Vagina (tissue), 2 donors: ENCODE data around the gene POLG2. TPM values are rescaled to one million over a fixed set of nuclear protein-coding genes. Genes with fewer than 3 reads are reported as not detected.

Experiments used
- DNase-seq, 2 donors: peaks; one replicate each; pipeline ENCODE4 v3.0.0-alpha.2; 2017; ENCODE audit errors: extremely low spot score in 2 of 2
- H3K27ac ChIP-seq: fragments of 200-600 bp; sonication (generic); one replicate; pipeline ENCODE4 v1.5.1; 2019
- H3K27me3 ChIP-seq: fragments of 200-600 bp; sonication (generic); one replicate; pipeline ENCODE4 v1.5.1; 2019
- H3K36me3 ChIP-seq, 2 donors: fragments of 200-600 bp; sonication (generic); one replicate each; pipeline ENCODE4 v1.5.1; 2017 to 2019
- H3K4me1 ChIP-seq: fragments of 200-600 bp; sonication (generic); one replicate; pipeline ENCODE4 v1.5.1; 2019
- H3K4me3 ChIP-seq, 2 donors: fragments of 200-600 bp; sonication (generic); 1 replicate in 1 of 2; 2 replicates in 1 of 2; pipeline ENCODE4 v1.5.1; 2016 to 2019
- H3K9me3 ChIP-seq: fragments of 200-600 bp; sonication (generic); one replicate; pipeline ENCODE4 v1.5.1; 2019
- POLR2A ChIP-seq, 2 donors: fragments of 450-650 bp; IDR thresholded peaks; one replicate each; pipeline ENCODE4 v1.6.1; 2017; ENCODE audit warnings: antibody characterized with exemption in 2 of 2, mild to moderate bottlenecking in 2 of 2, moderate library complexity in 2 of 2
- POLR2AphosphoS5 ChIP-seq, 2 donors: sonication (generic); formaldehyde crosslinking; IDR thresholded peaks; one replicate each; pipeline ENCODE4 v1.9.0; 2017; ENCODE audit warnings: antibody characterized with exemption in 2 of 2, mild to moderate bottlenecking in 2 of 2, low read depth in 1 of 2; ENCODE audit not compliant: insufficient read depth in 1 of 2
- intact Hi-C: fragments of 100-400 bp; cut with DNase I; formaldehyde crosslinking; loops from one replicate; pipeline ENCODE4 v1.15.1; 2023
- total RNA-seq: library from RNA; depleted of rRNA; stranded (reverse); fragments of >200 nt; gene quantifications from one replicate; pipeline ENCODE4 v1.2.3, GENCODE V29; 2016
- TF ChIP-seq, protein P1 (sequence below), 3 experiments: fragments of 450-650 bp in 2 of 3; fragments of 200-600 bp in 1 of 3; sonication (generic) in 1 of 3; IDR thresholded peaks; one replicate each; pipeline ENCODE4 v1.5.1; 2017 to 2019; ENCODE audit warnings: antibody characterized with exemption in 3 of 3, mild to moderate bottlenecking in 2 of 3, moderate library complexity in 2 of 3

POLG2 gene
- total RNA-seq, 1 donor from 2014 or later = 16.7 TPM

- intact Hi-C loops = no loop called here
- TF ChIP-seq, protein P1, sequence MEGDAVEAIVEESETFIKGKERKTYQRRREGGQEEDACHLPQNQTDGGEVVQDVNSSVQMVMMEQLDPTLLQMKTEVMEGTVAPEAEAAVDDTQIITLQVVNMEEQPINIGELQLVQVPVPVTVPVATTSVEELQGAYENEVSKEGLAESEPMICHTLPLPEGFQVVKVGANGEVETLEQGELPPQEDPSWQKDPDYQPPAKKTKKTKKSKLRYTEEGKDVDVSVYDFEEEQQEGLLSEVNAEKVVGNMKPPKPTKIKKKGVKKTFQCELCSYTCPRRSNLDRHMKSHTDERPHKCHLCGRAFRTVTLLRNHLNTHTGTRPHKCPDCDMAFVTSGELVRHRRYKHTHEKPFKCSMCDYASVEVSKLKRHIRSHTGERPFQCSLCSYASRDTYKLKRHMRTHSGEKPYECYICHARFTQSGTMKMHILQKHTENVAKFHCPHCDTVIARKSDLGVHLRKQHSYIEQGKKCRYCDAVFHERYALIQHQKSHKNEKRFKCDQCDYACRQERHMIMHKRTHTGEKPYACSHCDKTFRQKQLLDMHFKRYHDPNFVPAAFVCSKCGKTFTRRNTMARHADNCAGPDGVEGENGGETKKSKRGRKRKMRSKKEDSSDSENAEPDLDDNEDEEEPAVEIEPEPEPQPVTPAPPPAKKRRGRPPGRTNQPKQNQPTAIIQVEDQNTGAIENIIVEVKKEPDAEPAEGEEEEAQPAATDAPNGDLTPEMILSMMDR (IDR thresholded peaks at IDR 0.05) = no peak
- TF ChIP-seq POLR2AphosphoS5 (IDR thresholded peaks at IDR 0.05; ENCODE audit: insufficient read depth in 1 of 2, low read depth in 1 of 2) (no peak), POLR2A (IDR thresholded peaks at IDR 0.05) (no peak)
- no peaks in the 10 kb centered on the region for H3K4me1 ChIP-seq
- no peak for DNase-seq
- H3K27ac ChIP-seq = no peak overlapping the region
- H3K4me3 ChIP-seq = no peak overlapping the region
- H3K27me3 ChIP-seq = no peaks in the 10 kb centered on the region
- H3K9me3 ChIP-seq = no peaks in the 10 kb centered on the region
- peaks cover 0 to 56% of the 10 kb centered on the region in 2 donors for H3K36me3 ChIP-seq
Measured at GRCh38 chr17:64537488-64537887, 40.6 kb upstream of the POLG2 start.

DNA sequence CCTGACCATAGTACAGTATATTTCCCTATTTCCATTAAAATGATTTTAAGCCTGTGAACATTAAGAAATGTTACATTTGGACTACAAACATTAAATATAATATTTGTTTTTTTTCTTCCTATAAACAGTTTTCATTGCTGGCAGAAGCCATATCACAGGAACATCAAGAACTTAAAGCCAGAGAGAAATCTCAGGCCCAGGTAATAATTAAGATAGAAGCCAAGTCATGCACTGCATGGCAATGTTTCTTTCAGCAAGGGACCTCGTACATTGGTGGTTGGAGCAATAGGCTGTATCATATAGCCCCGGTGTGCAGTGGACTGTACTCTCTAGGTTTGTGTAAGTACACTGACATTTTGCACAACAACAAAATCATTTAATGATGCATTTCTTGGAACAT, 40.1 kb upstream of the POLG2 start:
- DNase-seq = no peak
- intact Hi-C loops = no loop called here
- peaks cover 0 to 61% of the 10 kb centered on the region in 2 donors for H3K36me3 ChIP-seq
- no peak overlapping the region for H3K27ac ChIP-seq
- no peak overlapping the region for H3K4me3 ChIP-seq
- H3K4me1 ChIP-seq = no peaks in the 10 kb centered on the region
- TF ChIP-seq, protein P1 (IDR thresholded peaks at IDR 0.05) = no peak
- no peak for TF ChIP-seq POLR2AphosphoS5 (IDR thresholded peaks at IDR 0.05; ENCODE audit: insufficient read depth in 1 of 2, low read depth in 1 of 2)
- TF ChIP-seq POLR2A (IDR thresholded peaks at IDR 0.05) = no peak
- H3K9me3 ChIP-seq = no peaks in the 10 kb centered on the region
- no peaks in the 10 kb centered on the region for H3K27me3 ChIP-seq

DNA sequence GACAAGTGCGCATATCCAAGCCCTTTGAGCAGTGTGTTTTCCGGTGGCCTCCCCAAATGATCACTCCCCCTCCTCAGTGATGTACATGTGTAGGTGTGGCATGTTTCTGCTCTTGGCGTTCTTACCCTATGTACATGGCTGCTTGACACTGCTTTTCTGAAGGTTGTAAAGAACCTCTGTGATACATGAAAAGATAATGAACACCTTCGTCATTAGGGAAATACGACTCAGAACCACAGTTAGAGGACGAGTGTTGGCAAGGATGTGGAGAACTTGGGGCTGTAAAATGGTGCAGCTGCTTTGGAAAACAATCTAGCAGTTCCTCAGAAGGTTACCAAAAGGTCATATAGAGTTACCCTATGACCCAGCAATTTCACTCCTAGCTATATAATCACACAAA, 38.5 kb upstream of the POLG2 start:
- intact Hi-C loops = no loop called here
- no peak for DNase-seq
- Histone ChIP-seq H3K27ac (no peak overlapping the region), H3K27me3 (no peaks in the 10 kb centered on the region), H3K4me1 (no peaks in the 10 kb centered on the region), H3K4me3 (no peak overlapping the region), H3K9me3 (no peaks in the 10 kb centered on the region), H3K36me3 (peaks cover 0 to 75% of the 10 kb centered on the region in 2 donors)
- no peak for TF ChIP-seq POLR2AphosphoS5 (IDR thresholded peaks at IDR 0.05; ENCODE audit: insufficient read depth in 1 of 2, low read depth in 1 of 2)
- TF ChIP-seq, protein P1 (IDR thresholded peaks at IDR 0.05) = no peak

- Histone ChIP-seq H3K9me3 (no peaks in the 10 kb centered on the region), H3K27me3 (no peaks in the 10 kb centered on the region), H3K4me3 (no peak overlapping the region), H3K36me3 (peaks cover 0 to 86% of the 10 kb centered on the region in 2 donors), H3K27ac (no peak overlapping the region), H3K4me1 (no peaks in the 10 kb centered on the region)
- intact Hi-C loops = no loop called here
- DNase-seq = no peak
- TF ChIP-seq POLR2A (IDR thresholded peaks at IDR 0.05) = no peak
Measured at GRCh38 chr17:64534187-64534586, 37.3 kb upstream of the POLG2 start.

DNA sequence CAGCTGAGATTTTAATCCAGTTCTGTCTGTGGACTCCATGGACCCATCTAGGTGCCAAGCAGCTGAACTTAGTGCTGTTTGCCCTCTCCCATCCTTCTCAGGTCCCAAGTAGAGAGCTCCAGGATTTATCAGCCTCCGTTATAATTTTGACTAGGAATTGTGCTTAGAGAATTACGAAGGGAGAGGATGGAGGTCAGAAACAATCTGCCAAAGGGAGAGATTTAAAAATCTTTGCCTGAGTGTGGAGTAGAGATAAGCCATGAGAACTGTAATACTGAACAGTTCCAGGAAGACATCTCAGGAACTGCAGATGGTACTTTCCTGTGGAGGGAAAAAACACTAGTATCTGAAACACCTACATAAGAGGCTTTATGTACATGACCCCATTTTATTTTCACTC, 36.9 kb upstream of the POLG2 start:
- no peaks in the 10 kb centered on the region for H3K27me3 ChIP-seq
- H3K4me1 ChIP-seq = no peaks in the 10 kb centered on the region
- intact Hi-C loops = no loop called here
- no peaks in the 10 kb centered on the region for H3K9me3 ChIP-seq
- TF ChIP-seq POLR2A (IDR thresholded peaks at IDR 0.05) (no peak), POLR2AphosphoS5 (IDR thresholded peaks at IDR 0.05; ENCODE audit: insufficient read depth in 1 of 2, low read depth in 1 of 2) (no peak)
- no peak overlapping the region for H3K4me3 ChIP-seq
- no peak overlapping the region for H3K27ac ChIP-seq
- no peak for DNase-seq
- peaks cover 0 to 90% of the 10 kb centered on the region in 2 donors for H3K36me3 ChIP-seq

GRCh38 chr17:64532409-64532808, 35.6 kb upstream of the POLG2 start:
- TF ChIP-seq, protein P1 (IDR thresholded peaks at IDR 0.05) = no peak
- TF ChIP-seq POLR2AphosphoS5 (IDR thresholded peaks at IDR 0.05; ENCODE audit: insufficient read depth in 1 of 2, low read depth in 1 of 2) (no peak), POLR2A (IDR thresholded peaks at IDR 0.05) (no peak)
- no peaks in the 10 kb centered on the region for H3K9me3 ChIP-seq
- intact Hi-C loops = no loop called here
- H3K4me1 ChIP-seq = no peaks in the 10 kb centered on the region
- no peak overlapping the region for H3K4me3 ChIP-seq
- no peak for DNase-seq
- H3K27me3 ChIP-seq = no peaks in the 10 kb centered on the region
- H3K27ac ChIP-seq = no peak overlapping the region
- peaks cover 0 to 90% of the 10 kb centered on the region in 2 donors for H3K36me3 ChIP-seq
